ENCODE data around the gene IL1RL2.
A peak's percentile ranks its signal among the peaks of the same experiment; 100 is the strongest.

The IL1RL2 gene

DNA sequence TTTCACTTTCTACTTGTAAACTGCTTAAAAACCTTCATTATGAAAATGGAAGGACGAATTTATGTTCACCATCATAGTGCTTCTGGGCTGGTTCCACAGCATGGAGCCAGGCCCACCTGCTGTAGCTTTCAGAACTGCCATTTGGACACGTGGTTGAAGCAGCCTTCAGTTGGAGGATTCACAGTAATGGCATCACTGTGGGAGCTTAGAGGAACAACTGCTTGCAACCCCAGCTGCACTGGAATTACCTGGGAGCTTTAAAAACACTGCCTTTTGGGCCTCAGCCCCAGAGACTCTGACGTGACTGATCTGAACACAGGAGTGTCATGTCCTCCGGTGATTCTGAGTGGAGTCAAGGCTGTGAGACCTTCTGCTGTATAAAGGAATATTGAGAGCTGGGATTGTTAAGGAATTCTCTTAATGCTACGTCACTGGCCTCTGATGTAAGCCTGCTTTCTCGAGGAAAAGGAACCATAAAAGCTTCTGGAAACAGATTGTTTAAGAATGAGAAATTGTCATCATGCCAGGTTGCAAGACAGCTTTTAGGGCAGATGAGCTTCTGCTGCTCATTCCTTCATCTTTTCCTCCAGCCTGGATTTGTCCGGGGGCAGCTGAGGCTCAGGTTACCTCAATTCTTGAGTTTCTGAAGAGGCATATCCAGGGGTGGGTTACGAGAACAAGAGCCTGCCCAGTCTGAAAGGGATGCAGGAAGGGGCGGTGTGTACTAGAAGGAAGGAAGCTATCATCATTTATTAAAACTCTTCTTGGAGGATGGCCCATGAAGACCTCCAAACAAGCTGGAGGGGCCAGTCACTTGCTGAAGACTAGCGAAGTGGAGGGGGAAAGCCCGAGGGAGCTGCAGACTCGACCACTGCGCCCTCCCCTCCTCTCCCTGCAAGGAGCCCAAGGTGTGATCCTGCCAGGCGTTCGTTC is 45.5 kb upstream of the IL1RL2 start:
- H3K9me3 ChIP-seq, result peaks cover 0 to 12% (median 12%) of the 10 kb centered on the region in 3 donors
- H3K4me3 ChIP-seq, result peak overlapping the region; percentile 66 to 69
- H3K4me1 ChIP-seq, result peaks cover 0 to 12% (median 6%) of the 10 kb centered on the region in 4 donors
- intact Hi-C loops (cut with DNase I; ENCODE audit: low total_unique reads), result loop anchor here (10.0 kb wide), 1 partner anchor 76 kb away; no protein-coding TSS in a partner anchor
- no peaks in the 10 kb centered on the region for H3K27me3 ChIP-seq
- peak overlapping the region; percentile 87 to 91 for H3K27ac ChIP-seq
- TF ChIP-seq, protein P1, sequence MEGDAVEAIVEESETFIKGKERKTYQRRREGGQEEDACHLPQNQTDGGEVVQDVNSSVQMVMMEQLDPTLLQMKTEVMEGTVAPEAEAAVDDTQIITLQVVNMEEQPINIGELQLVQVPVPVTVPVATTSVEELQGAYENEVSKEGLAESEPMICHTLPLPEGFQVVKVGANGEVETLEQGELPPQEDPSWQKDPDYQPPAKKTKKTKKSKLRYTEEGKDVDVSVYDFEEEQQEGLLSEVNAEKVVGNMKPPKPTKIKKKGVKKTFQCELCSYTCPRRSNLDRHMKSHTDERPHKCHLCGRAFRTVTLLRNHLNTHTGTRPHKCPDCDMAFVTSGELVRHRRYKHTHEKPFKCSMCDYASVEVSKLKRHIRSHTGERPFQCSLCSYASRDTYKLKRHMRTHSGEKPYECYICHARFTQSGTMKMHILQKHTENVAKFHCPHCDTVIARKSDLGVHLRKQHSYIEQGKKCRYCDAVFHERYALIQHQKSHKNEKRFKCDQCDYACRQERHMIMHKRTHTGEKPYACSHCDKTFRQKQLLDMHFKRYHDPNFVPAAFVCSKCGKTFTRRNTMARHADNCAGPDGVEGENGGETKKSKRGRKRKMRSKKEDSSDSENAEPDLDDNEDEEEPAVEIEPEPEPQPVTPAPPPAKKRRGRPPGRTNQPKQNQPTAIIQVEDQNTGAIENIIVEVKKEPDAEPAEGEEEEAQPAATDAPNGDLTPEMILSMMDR (IDR thresholded peaks at IDR 0.05), result no peak
- no peak for DNase-seq
- H3K36me3 ChIP-seq, result peaks cover 9 to 16% (median 11%) of the 10 kb centered on the region in 3 donors

DNA sequence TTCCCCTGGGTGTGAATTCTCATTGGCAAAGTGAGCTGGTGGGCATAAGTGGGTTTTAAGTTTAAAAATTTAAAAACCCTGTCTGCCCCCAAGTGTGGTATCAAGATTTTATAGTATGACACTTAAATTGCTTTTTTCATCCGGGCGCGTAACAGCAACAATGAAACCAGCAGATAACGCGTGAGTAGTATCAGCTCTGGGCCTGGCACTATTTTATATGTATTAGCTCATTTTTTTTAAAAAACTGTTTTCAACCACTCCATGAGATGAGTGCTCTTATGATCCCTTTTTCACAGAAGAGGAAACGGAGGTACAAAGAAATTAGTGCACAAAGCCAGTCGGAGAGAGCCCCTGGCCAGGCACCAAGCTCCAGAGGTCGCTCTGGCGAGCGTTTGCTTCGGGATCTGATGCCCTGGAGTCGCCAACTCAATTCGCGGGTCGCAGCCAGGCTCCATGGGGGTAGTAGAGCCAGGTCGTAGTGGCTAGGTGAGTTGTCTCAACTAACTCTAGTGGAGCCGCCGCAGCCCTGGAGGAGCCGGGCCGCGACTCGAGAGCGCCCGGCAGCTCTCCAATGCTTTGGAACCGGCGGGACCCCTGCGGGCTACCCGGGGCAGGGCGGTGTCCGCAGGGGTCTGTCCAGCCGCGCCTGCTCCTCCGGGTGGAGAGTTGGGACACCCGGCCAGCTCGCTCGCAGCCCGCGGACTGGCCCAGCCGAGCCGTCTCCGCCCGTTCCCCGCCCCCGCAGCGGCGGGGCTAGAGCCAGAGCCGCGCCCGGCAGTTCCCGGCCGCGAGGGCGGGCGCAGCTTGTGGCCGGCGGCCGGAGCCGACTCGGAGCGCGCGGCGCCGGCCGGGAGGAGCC is 44.6 kb upstream of the IL1RL2 start, which contains the start of gene IL1R1:
IL1R1 (plus strand) TSS at position 777 of the 859 bp plus-strand sequence. CDS start 14,979 bp downstream, outside the sequence.
- no peaks in the 10 kb centered on the region for H3K27me3 ChIP-seq
- peak; percentile 78 to 91 for DNase-seq
- H3K36me3 ChIP-seq, result peaks cover 9 to 25% (median 16%) of the 10 kb centered on the region in 3 donors
- peak within 1 kb of the TSS; percentile 87 to 91 for H3K27ac ChIP-seq
- H3K4me1 ChIP-seq, result peaks cover 0 to 12% (median 6%) of the 10 kb centered on the region in 4 donors
- peaks cover 0 to 18% (median 18%) of the 10 kb centered on the region in 3 donors for H3K9me3 ChIP-seq
- peak within 1 kb of the TSS; percentile 66 to 69 for H3K4me3 ChIP-seq
- TF ChIP-seq, protein P1 (IDR thresholded peaks at IDR 0.05), result no peak
- intact Hi-C loops (cut with DNase I; ENCODE audit: low total_unique reads), result loop anchor here (10.0 kb wide), 1 partner anchor 77 kb away; no protein-coding TSS in a partner anchor

DNA sequence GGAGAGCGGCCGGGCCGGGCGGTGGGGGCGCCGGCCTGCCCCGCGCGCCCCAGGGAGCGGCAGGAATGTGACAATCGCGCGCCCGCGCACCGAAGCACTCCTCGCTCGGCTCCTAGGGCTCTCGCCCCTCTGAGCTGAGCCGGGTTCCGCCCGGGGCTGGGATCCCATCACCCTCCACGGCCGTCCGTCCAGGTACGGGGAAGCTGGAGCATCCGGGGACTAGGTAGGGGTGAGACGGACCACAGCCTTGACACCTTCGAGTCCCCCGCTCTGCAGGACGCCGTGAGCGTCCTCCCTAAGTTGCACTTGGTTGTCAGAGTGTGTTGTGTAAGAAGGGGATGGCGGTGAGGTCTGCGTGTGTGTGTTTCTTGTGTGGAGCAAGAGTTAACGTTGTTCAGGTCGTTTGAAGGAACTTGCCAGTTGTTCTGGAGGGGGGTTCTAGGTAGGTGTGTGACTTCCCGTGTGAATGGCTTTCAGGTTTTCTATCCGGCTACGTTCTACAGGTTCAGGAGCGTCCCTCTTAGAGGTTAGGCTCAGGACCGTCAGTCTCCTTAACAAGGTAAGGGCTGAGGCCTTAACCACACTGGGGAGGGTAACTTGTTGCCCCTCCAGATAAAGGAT is 43.9 kb upstream of the IL1RL2 start:
- H3K9me3 ChIP-seq, result peaks cover 0 to 22% (median 18%) of the 10 kb centered on the region in 3 donors
- peak overlapping the region; percentile 87 to 91 for H3K27ac ChIP-seq
- no peaks in the 10 kb centered on the region for H3K27me3 ChIP-seq
- peaks cover 0 to 12% (median 6%) of the 10 kb centered on the region in 4 donors for H3K4me1 ChIP-seq
- peaks cover 9 to 29% (median 16%) of the 10 kb centered on the region in 3 donors for H3K36me3 ChIP-seq
- TF ChIP-seq, protein P1 (IDR thresholded peaks at IDR 0.05), result no peak
- DNase-seq, result no peak
- intact Hi-C loops (cut with DNase I; ENCODE audit: low total_unique reads), result loop anchor here (10.0 kb wide), 1 partner anchor 78 kb away; no protein-coding TSS in a partner anchor
- peak overlapping the region; percentile 66 to 69 for H3K4me3 ChIP-seq

DNA sequence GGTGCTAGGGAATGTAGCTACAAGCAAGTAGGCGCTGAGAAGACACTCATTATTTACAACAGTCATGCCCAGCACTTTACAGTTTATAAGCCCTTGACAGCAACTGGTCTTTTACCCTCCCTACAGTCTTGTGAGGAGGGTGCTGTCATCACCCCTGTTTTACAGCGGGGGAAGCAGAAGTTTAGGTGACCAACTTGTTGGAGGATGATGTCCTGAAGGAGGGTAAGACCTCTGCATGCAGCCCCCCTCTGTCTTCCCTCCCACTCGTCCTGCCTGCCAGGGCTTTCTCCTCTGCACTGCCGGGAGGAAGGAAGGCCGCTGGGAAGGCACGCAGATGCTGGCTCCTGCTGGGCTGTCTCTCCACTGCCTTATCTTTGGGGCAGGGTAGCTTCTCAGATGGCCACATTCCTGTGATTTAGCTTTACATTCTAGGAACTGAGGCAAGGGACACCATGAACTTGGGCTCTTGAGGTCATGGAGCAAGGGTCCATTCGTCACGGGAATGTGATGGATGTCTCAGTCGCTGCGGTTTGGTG is 43.3 kb upstream of the IL1RL2 start:
- TF ChIP-seq, protein P1 (IDR thresholded peaks at IDR 0.05), result no peak
- Histone ChIP-seq H3K36me3 (peaks cover 9 to 29% (median 16%) of the 10 kb centered on the region in 3 donors), H3K27me3 (no peaks in the 10 kb centered on the region), H3K27ac (peak overlapping the region; percentile 87 to 91), H3K9me3 (peaks cover 0 to 22% (median 18%) of the 10 kb centered on the region in 3 donors), H3K4me3 (peak overlapping the region; percentile 66 to 69), H3K4me1 (peaks cover 0 to 12% (median 6%) of the 10 kb centered on the region in 4 donors)
- no peak for DNase-seq
- intact Hi-C loops (cut with DNase I; ENCODE audit: low total_unique reads), result loop anchor here (10.0 kb wide), 1 partner anchor 79 kb away; no protein-coding TSS in a partner anchor

All from tibial artery (tissue), 4 donors.